T-helper 2 cell treated with Interferon-gamma antibody and Interleukin-4, amounts not matched to agents 5 μg/mL and 100 μg/mL, for 36 hours (primary cell): ENCODE results near the gene IFNK.

Experiments used
- DNase-seq: peaks from one replicate; pipeline ENCODE4 v3.0.0; 2021; ENCODE audit warnings: low spot score
- H3K27ac Mint-ChIP-seq: one replicate; pipeline ENCODE4 v1.8.0; 2021; ENCODE audit warnings: mild to moderate bottlenecking, mixed read lengths
- H3K27me3 Mint-ChIP-seq: one replicate; pipeline ENCODE4 v1.8.0; 2021; ENCODE audit warnings: low read depth, mixed read lengths
- H3K36me3 Mint-ChIP-seq: one replicate; pipeline ENCODE4 v1.8.0; 2021; ENCODE audit warnings: low read depth, mixed read lengths
- H3K4me1 Mint-ChIP-seq: one replicate; pipeline ENCODE4 v1.8.0; 2021; ENCODE audit warnings: low read depth, mixed read lengths
- H3K4me3 Mint-ChIP-seq: one replicate; pipeline ENCODE4 v1.8.0; 2022; ENCODE audit warnings: mild to moderate bottlenecking, moderate library complexity, mixed read lengths
- H3K9me3 Mint-ChIP-seq: one replicate; pipeline ENCODE4 v1.8.0; 2021; ENCODE audit warnings: mixed read lengths

The IFNK gene

DNA sequence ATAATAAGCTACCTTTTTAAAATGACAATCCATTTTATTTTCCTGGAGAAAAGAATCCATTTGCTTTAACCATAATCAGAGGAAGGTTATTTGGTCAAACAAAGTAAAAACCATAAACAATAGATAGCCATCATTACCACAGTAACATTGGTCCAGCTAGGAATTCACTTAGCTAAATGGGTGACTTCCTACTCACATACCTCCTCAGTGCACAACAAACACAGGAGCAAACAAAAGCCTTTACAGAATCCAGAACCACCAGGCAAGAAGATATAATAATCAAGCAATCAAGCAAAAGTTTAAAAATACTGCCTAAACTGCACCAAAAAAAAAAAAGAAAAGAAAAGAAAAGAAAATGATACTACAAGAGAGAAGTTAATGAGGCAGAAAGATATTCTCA, 949 bp upstream of the IFNK start:
- H3K4me3 Mint-ChIP-seq = no peak overlapping the region
- peaks cover 35% of the 10 kb centered on the region for H3K27me3 Mint-ChIP-seq
- H3K9me3 Mint-ChIP-seq = no peaks in the 10 kb centered on the region
- no peak for DNase-seq
- H3K4me1 Mint-ChIP-seq = peaks cover 2% of the 10 kb centered on the region
- H3K36me3 Mint-ChIP-seq = no peaks in the 10 kb centered on the region
- H3K27ac Mint-ChIP-seq = no peak overlapping the region

DNA sequence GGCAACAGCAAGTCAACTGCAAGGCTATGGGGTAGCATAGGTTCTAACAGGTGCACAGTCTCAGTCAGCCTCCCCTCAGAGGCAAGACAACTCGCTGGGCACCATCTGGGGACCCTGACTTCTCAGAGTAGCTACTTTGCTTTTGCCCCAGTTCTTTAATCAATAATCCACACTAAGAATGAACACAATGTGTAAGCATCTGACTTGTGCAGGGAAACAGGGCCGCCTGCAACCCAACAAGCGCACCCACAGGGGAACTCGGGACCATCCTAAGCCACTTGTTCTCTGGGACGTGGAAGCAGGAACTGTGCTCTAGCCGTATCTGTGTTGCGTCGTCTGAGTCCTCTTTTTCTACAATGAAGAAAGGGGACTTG, 3.6 kb downstream of the IFNK start:
- Mint-ChIP-seq H3K27ac (no peak overlapping the region), H3K9me3 (no peaks in the 10 kb centered on the region)

DNA sequence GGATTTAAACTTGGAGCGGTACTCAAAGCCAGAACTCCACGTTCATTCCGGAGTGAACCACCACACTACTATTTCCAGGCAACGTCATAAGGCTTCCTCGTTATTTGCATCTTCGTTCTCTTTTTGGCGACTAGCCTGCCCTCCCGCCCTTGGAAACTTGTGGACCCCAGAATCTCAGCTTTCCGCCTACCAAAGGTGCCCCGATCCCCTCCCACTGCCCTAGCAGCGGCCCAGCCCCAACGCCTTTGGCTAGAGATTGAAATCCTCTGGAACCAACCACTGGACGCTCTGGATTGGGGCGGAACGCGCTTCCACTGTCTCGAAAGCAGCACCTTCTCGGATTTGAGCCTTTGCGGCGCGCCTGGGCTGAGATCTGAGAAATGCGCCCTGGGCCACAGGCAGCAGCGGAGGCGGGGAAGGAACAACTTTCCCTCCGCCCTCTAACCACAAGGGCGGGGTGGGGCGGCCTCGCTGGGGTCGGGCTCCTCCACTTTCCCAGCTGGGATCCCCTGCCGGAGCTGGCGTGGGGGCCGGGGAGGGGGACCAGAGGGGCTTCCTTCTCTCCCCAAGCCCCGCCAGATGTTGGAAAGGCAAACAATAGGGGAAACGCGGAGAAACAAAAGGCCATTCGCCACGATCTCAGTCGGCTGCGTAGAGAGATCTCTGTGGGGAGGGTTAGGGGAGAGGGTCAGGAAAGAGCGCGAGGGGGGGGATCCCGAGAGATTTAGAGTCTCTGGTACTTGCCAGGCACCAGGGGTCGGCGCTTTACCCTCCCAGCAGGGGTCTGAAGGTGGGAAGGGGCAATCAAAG, 4.2 kb downstream of the IFNK start:
- DNase-seq = peak; percentile 65

More for the DNA sequence above, 3.6 kb downstream of the IFNK start:
- no peak for DNase-seq
- peaks cover 50% of the 10 kb centered on the region for H3K27me3 Mint-ChIP-seq
- H3K36me3 Mint-ChIP-seq = no peaks in the 10 kb centered on the region
- peak overlapping the region; percentile 89 for H3K4me3 Mint-ChIP-seq
- H3K4me1 Mint-ChIP-seq = peaks cover 8% of the 10 kb centered on the region

DNA sequence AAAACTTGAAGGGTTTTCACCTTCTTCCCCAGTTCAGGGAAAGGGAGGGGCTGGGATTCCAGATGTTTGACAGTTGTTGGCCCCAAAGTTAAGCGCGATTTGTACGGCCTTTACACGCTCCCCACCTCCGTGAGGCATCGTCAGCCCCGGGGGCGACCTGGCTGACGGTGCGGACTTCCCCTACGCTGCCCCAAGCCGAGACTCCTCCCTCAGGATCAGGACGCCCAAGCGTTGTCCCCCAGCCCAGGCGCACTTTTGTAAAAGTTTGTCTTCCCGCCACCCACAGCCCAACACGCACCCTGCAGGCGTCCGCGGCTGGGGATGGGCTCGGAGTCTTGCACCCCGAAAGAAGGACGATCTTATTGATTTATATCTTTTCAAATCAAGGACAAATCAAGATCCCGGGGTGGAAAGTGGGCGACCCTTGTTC, 4.8 kb downstream of the IFNK start:
- peaks cover 8% of the 10 kb centered on the region for H3K4me1 Mint-ChIP-seq
- peak; percentile 53 for DNase-seq
- peak overlapping the region; percentile 89 for H3K4me3 Mint-ChIP-seq

More for the DNA sequence above, 4.2 kb downstream of the IFNK start:
- Mint-ChIP-seq H3K4me1 (peaks cover 8% of the 10 kb centered on the region), H3K27ac (no peak overlapping the region), H3K9me3 (no peaks in the 10 kb centered on the region), H3K4me3 (peak overlapping the region; percentile 89), H3K27me3 (peaks cover 54% of the 10 kb centered on the region), H3K36me3 (no peaks in the 10 kb centered on the region)

DNA sequence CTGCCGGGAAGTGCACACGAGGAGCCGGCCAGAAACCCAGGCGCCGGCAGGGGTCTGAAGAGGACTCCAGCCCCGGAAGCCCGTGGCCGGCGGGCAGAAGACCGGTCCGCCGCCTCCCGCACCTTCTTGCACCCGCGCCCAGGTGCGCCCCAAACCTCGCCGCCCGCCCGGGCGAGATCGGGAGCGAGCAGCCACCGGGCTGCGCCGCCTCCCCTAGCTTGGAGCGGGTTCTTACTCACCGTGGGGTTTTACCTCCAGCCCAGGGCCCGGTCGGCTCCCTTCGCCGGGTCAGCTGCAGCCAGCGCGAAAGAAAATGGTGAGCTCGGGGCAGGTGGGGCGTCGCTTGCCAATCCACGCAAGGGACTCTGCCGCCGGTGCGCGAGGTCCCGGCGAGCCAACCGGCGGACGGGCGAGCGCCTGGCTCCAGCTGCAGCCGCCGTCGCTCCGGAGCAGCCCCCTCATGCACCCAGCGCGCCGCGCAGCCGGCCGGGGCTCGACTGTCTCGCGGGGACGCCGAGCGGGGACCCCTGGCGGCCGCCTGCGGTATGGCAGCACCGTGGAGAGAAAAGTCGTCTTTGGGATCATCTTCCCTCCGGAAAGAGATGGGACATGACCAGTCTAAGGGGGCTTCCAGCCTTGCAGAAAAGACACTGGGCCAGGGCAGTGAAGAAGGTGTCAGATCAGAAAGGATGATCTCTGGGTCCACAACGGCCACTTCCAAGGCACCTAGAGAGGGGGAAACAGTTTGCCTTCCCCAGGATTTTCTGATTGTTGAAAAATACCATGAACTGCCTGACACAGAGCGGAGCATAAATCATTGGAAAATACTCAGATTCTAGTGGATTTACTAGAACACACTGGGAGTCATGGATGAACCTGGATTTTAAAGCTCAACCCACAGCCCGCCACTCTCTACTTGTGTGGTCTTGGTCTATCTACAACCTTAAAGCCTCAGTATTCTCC, 5.5 kb downstream of the IFNK start, which contains the start of gene MOB3B:
MOB3B (minus strand) TSS at position 499 of the 963 bp plus-strand sequence. CDS start 74,264 bp downstream, outside the sequence.
- no peak within 1 kb of the TSS for H3K27ac Mint-ChIP-seq

More for the DNA sequence above, 4.8 kb downstream of the IFNK start:
- Mint-ChIP-seq H3K27ac (no peak overlapping the region), H3K36me3 (no peaks in the 10 kb centered on the region), H3K9me3 (no peaks in the 10 kb centered on the region), H3K27me3 (peaks cover 58% of the 10 kb centered on the region)

DNA sequence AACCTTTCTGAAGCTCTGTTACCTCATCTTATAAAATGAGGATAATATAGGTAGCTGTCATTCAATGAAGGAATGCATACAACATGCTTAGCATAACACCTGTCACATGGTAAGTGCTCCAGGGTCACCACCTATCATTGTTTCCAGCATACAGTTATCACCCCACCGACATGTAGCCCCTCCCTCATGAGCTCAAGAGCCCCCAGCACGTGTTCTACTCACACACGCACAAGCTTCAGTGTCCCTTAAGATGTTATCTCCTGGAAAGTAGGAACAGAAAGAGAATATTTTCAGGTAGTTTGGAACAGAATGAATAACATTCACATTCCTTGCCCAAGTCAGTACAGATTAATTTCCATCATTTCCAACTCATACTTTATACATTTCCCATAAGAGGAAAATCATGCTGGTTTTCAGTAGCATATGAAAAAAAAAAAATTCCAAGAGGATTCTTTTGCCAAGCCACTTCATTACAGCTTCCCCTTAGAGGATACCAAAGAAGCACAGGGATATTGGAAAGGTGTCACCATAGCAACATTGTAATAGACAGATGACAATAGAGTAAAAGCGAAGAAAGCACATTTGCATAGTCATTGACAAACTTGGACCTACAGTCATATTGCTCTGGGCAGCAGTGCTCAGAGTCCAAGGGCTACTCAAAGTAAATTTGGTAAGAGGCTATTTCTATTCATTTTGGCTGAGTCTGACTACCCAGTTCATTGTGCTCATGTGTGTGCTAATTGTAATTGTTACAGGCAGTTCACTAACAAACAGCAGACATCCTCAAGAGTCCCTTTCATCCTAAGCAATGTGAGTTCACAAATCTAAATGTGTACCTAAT, 7.0 kb downstream of the IFNK start:
- no peak for DNase-seq
- Mint-ChIP-seq H3K4me1 (peaks cover 9% of the 10 kb centered on the region), H3K27ac (no peak overlapping the region), H3K27me3 (peaks cover 43% of the 10 kb centered on the region), H3K9me3 (no peaks in the 10 kb centered on the region), H3K4me3 (no peak overlapping the region), H3K36me3 (peaks cover 2% of the 10 kb centered on the region)

More for the DNA sequence above, 5.5 kb downstream of the IFNK start, which contains the start of gene MOB3B:
- peak within 1 kb of the TSS; percentile 89 for H3K4me3 Mint-ChIP-seq
- DNase-seq = peak; percentile 68
- no peaks in the 10 kb centered on the region for H3K36me3 Mint-ChIP-seq
- H3K4me1 Mint-ChIP-seq = peaks cover 9% of the 10 kb centered on the region
- H3K27me3 Mint-ChIP-seq = peaks cover 53% of the 10 kb centered on the region
- no peaks in the 10 kb centered on the region for H3K9me3 Mint-ChIP-seq

DNA sequence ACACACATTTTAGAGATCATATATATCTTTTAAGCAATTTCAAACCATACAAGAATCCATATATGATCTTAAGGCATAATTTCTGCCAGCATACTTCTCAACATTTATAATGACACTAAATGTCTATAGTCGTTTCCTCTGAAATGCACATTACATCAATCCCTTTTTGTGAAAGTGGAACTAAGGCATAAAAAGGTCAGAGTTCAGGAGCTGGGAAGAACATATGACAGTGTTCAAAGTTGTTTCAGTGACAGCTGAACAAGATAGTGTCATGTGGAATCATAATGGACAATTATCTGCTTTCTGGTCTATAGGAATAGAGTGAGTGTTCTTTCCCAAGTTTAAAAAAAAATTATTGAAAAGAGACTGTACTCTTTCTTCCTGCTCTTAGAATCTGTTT, 8.0 kb downstream of the IFNK start:
- DNase-seq = no peak
- H3K9me3 Mint-ChIP-seq = no peaks in the 10 kb centered on the region
- peaks cover 35% of the 10 kb centered on the region for H3K27me3 Mint-ChIP-seq
- no peak overlapping the region for H3K4me3 Mint-ChIP-seq
- peaks cover 9% of the 10 kb centered on the region for H3K4me1 Mint-ChIP-seq
- peaks cover 2% of the 10 kb centered on the region for H3K36me3 Mint-ChIP-seq
- H3K27ac Mint-ChIP-seq = no peak overlapping the region

DNA sequence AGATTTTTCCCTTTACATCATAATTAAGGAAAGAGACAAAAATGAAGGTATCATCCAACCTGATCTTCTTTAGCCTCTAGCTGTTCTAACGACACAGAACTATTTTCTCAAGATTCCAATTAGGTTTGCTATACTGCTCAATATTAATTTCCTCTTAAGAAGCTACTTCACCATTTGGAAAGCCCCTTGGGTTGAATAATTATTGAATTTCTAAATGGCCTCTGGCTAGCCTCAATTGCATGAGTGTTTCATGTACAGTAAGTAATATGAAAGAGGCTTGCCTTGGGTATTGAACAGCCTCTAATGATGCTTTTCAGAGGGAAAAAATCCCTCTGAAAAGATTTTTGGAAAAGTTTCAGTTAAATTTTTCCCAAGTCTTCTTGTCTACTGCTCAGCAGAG, 9.2 kb downstream of the IFNK start:
- H3K36me3 Mint-ChIP-seq = peaks cover 2% of the 10 kb centered on the region
- no peak overlapping the region for H3K4me3 Mint-ChIP-seq
- H3K27me3 Mint-ChIP-seq = peaks cover 23% of the 10 kb centered on the region
- H3K4me1 Mint-ChIP-seq = peaks cover 6% of the 10 kb centered on the region
- H3K27ac Mint-ChIP-seq = no peak overlapping the region
- no peaks in the 10 kb centered on the region for H3K9me3 Mint-ChIP-seq
- no peak for DNase-seq

DNA sequence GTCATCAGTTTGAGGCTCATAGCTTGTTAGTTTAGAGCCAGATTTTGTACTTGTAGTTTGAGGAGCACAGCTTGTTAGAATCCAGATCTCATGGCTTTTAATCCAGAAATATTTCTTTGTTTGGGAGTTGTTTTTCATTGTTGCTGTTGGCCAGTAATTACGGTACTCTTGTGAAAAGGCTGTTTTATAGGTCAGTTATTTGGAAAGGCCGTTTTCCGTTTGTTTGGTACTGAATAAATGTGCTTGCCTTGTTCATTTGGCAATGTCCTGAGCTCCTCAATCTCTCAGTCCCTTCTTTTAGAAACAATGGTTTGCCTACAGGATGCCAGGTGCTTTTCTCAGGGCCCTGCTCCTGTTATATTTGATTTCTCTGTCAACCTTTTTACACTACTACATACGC, 10.0 kb downstream of the IFNK start:
- DNase-seq = no peak
- Mint-ChIP-seq H3K4me3 (no peak overlapping the region), H3K36me3 (peaks cover 2% of the 10 kb centered on the region), H3K27me3 (peaks cover 21% of the 10 kb centered on the region), H3K4me1 (peaks cover 2% of the 10 kb centered on the region), H3K27ac (no peak overlapping the region), H3K9me3 (no peaks in the 10 kb centered on the region)

DNA sequence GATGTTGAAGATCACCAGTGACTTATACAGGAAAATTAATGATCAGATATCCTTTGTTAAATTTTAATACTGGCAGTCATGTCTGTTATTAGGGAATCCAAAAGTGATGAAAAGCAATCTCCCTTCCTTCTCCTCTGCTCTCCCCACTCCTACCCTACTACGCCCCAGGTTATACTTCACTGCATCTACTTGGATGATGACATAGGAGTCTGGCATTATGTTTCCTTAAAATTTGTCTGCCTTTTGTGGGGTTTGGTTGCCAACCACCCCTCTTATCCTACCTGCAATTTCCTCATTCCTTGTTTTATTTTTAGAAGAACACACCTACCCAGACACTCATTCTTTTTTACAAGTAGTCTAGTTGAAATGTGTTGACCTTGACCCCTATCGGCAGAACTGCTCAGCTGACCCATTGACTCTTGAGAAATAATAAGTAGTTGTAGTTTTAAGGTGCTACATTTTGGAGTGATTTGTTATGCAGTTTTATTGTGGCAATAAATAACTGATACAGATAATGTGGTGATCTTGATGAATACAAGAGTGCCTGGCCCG, 10.6 kb downstream of the IFNK start:
- H3K9me3 Mint-ChIP-seq = no peaks in the 10 kb centered on the region
- no peak overlapping the region for H3K27ac Mint-ChIP-seq
- no peak for DNase-seq
- peaks cover 2% of the 10 kb centered on the region for H3K4me1 Mint-ChIP-seq
- no peak overlapping the region for H3K4me3 Mint-ChIP-seq
- peaks cover 20% of the 10 kb centered on the region for H3K27me3 Mint-ChIP-seq
- peaks cover 2% of the 10 kb centered on the region for H3K36me3 Mint-ChIP-seq

DNA sequence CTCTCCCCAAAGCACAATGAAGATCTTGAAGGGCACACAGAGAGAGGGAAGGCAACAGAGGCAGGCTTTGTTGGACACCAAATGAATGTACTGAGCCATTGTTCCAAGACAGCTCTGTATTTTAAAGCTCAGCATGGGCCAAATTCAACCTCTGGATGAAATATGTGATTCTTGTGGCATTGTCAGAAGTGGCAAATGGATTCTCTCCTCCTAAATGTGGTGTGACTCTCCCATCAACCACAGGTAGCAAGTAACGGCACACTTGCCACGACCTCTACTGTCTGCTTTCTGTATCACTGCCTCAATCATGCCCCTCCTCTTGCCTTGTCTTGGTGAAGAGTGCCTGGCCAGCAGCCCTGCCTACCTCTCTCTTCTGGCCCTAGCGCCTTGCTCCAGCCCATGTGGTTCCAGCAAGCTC, 11.6 kb downstream of the IFNK start:
- Mint-ChIP-seq H3K9me3 (no peaks in the 10 kb centered on the region), H3K4me1 (peaks cover 2% of the 10 kb centered on the region), H3K27me3 (peaks cover 16% of the 10 kb centered on the region), H3K27ac (no peak overlapping the region), H3K36me3 (peaks cover 2% of the 10 kb centered on the region), H3K4me3 (no peak overlapping the region)
- DNase-seq = no peak

DNA sequence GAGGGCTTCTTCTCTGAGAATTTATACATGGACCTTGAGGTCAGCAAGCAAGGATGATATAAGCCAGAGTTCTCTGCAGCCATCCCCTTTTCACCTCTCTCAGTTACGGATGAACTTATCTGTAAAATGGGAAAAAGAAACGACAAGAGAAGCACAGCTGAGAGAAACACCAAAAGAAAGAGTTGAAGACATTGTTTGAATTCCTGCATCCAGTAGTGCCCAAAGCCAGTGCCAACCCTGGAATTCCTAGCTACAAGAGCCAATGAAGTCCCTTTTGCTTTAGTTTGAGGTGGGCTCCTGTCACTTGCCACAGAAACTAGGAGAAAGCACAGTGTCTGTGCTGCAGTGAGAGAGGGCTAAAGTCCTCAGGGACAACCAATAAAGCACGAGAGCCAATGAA, 12.1 kb downstream of the IFNK start:
- Mint-ChIP-seq H3K36me3 (peaks cover 2% of the 10 kb centered on the region), H3K4me1 (peaks cover 2% of the 10 kb centered on the region), H3K27me3 (peaks cover 13% of the 10 kb centered on the region), H3K4me3 (no peak overlapping the region), H3K9me3 (no peaks in the 10 kb centered on the region), H3K27ac (no peak overlapping the region)
- no peak for DNase-seq

DNA sequence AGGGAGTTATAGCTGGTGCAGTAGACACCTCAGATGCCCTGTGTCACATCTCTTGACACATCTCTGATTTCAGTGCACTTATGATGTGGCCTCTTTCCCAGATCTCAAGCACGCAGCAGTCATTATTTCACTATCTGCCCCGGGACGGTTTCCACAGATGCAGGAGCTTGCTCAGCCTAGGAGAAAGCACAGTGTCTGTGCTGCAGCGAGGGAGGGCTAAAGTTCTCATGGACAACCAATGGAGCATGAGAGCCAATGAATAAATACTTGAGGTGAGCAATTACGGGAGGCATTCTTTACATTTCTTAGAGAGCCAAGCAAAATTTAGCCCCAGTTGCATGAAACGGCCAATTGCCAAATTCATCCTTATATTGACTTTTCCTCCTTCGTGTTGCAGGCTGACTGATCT, 12.9 kb downstream of the IFNK start:
- H3K4me1 Mint-ChIP-seq = peaks cover 2% of the 10 kb centered on the region
- H3K9me3 Mint-ChIP-seq = no peaks in the 10 kb centered on the region
- H3K27ac Mint-ChIP-seq = no peak overlapping the region
- DNase-seq = no peak
- peaks cover 10% of the 10 kb centered on the region for H3K27me3 Mint-ChIP-seq
- H3K36me3 Mint-ChIP-seq = peaks cover 2% of the 10 kb centered on the region
- H3K4me3 Mint-ChIP-seq = no peak overlapping the region
